GM19025 (cell line): ENCODE results near the gene CYS1.

Source experiments
- ATAC-seq: cut with Tn5 transposase; IDR thresholded peaks from one replicate; pipeline ENCODE4 v1.9.1; 2021; ENCODE audit warnings: mild to moderate bottlenecking, low read depth, moderate library complexity; ENCODE audit not compliant: unreplicated experiment

CYS1 gene

GRCh38 chr2:10073706-10074105, 6.5 kb downstream of the CYS1 start:
- ATAC-seq = no peak

DNA sequence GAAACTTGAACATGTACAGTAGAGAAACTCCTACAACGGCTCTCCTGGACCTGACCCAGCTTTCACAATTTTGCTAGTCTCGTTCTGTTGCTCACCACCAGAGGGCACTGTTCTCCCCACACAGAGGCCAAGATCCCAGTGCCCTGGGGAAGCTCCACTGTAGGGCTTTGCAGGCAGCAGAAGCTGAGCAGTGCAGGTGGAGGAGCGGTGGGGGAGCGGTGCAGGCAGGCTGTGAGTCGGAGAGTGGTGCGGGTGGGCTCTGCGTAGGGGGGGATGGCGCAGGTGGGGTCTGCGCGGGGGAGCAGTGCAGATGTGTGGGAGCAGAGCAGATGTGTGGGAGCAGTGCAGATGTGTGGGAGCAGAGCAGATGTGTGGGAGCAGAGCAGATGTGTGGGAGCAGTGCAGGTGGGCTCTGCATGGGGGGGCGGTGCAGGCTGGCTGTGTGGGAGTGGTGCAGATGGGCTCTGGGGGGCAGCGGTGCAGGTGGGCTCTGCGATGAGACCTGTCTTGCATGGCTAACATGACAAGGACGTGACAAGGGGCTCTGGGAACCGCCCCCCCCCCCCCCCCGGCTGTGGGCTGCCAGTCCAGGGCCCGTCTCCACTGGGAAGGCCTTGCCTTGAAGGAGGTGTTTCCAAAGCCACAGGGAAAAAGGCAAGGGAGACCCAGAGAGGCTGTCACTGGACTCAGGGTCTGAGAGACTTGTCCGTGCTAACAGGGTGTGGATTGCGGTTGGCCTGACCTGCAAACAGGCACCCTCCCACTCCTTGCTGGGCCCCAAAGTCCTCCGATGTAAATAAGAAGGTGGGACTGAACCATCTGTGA, 7.3 kb downstream of the CYS1 start:
- no peak for ATAC-seq

- no peak for ATAC-seq
These were observed 8.6 kb downstream of the CYS1 start for GRCh38 chr2:10071595-10071994.

DNA sequence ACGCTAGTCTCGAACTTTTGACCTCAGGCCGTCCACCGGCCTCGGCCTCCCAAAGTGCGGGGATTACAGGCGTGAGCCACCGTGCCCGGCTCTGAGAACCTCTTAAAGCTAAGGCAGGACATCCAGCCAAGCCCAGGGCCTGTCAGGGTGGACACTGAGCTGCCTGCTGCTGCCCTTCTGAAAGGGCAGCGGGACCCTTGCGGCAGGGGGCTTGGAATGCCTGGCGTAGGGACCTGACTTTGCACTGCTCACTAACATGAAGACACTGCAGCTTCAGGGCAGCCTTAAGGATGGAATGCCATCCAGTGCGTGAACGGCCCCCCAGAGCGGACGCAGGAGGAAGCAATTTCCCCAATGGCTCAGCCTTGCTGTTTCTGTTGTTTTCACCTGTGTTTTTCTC, 9.0 kb downstream of the CYS1 start:
- no peak for ATAC-seq

DNA sequence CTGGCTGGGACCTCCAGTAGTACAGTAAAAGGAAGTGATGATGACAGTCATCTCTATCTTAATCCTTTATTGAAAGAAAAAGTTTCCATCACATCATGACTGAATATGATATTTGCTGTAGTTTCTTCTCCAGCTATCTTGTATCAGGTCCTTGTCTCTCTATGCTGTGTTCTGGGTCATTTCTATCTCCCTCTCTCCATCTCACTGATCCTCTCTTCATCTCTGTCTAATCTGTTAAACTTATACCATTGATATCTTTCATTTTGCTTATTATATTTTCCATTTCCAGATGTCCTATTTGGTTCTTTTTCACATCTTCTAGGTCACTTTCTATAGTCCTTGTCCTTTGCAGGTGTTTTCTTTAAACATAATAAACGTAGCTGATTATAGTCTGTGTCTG, 12.3 kb downstream of the CYS1 start:
- no peak for ATAC-seq

- no peak for ATAC-seq
These were observed 12.9 kb downstream of the CYS1 start for GRCh38 chr2:10067330-10067729.

- ATAC-seq = no peak
These were observed 14.5 kb downstream of the CYS1 start for GRCh38 chr2:10065773-10066055.

DNA sequence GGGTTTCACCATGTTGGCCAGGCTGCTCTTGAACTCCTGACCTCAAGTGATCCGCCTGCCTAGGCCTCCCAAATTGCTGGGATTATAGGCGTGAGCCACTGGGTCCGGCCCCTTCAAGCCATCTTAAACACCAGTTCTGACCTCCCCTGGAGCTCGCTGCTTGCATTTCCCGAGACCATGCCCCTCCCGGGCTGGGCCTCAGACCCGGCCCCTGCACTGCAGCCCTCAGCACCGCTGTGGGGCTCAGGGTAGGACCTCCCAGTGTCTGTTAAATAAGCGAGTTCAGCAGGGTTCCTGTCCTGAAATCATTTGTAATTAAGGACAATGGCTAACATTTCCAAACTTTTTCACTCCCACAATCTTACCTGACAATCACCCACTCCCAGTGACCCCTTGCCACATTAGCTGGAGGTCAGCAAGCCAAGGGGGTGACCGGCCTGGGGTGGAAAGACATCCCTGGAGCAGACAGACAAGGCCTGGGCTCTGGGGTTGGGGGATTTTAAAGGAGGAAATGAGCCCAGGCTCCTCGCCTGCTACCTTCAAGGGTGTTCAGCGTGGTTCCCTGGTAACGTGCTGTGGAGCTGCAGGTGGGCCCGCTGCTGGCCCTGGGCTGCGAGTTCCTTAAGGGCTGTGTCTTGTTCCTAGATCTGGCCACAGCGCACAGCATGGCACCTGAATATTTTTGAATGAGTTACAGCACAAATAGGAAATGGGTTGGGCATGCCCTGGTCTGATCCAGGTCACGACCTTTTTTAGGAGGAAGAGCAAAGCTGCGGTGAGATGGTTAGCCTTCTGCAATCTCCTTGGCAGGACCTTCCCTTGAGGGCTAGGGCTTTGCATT, 15.1 kb downstream of the CYS1 start:
- ATAC-seq = no peak

- ATAC-seq = no peak
These were observed 16.6 kb downstream of the CYS1 start for GRCh38 chr2:10063566-10063965.

DNA sequence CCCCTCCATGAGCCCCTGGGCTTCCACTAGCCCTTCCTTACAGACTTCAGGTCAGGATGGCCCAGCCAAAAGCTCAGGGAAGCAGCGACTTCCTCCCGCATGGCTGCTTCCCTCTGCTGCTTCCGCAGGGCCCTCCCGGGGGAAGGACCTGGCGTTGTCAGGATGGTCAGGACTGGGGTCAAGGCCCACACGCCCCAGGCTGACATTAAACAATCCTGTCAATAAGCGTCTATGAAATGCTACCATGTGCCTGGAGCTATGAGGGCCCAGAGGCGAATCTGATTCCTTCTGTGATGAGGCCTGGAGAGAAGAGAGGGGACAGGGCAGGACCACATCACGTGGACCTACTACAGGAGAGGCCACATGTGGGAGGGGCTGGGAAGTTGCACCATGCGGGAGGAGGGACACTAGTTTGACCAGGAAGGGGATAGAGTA, 17.3 kb downstream of the CYS1 start:
- no peak for ATAC-seq

- ATAC-seq = no peak
These were observed 18.8 kb downstream of the CYS1 start for GRCh38 chr2:10061221-10061925.

- no peak for ATAC-seq
These were observed 20.5 kb downstream of the CYS1 start for GRCh38 chr2:10059552-10060335.

- ATAC-seq = no peak
These were observed 21.2 kb downstream of the CYS1 start for GRCh38 chr2:10059016-10059351.

- no peak for ATAC-seq
These were observed 21.8 kb downstream of the CYS1 start for GRCh38 chr2:10058251-10059015.

GRCh38 chr2:10057231-10058107, 22.7 kb downstream of the CYS1 start:
- ATAC-seq = no peak

DNA sequence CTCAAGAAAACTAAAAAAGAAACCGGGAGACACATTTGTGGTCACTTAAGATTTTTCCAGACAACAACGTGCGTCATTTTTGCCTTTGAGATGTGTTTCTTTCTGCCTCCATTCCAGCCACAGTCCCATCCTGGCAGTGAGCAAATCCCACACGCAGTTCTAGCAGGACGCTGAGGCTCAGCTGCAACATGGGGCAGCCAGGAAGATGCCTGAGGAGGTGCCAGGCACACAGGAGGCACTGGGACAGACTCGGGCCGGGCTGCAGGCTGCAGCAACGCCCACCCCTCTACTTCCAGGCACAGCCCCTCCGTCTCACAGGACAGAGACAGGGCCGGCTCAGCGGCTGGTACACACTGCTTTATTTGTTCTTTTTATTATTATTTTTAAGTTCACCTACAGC, 23.8 kb downstream of the CYS1 start:
- ATAC-seq = no peak

DNA sequence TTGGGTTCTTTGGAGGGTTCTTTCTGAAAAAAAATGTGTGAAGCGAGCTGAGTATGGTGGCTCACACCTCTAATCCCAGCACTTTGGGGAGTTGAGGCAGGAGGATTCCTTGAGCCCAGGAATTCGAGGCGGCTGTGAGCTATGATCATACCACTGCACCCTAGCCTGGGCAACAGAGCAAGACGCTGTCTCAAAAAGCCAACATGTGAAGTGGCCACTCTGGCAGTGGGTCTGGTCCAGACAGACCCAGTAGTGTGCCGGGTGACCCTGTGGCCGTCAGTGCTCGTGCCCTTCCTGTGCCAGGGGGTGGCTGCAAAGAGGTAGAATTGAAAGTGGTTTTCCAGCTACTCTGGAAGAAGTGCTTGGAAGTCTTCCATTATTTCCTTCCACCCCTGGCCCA, 25.2 kb downstream of the CYS1 start:
- no peak for ATAC-seq

GRCh38 chr2:10054424-10054823, 25.8 kb downstream of the CYS1 start:
- ATAC-seq = no peak

DNA sequence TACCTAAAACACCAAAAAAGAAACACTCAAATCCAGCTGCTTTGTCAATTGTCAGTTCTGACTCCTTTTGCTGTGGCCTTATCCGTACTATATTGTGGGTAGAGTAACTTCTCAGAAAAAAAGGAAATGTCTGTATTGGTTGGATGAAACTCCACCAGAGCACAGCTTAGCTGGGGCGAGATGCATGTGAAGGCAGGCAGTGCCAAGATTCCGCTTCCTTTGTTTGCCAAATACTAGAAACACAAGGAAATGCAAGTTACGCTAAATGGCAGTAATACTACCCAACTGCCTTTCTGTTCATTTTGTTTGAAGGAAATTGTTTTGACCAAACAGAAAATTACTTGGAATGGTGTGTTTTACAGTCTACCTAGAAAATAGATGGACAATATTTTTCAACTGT, 26.9 kb downstream of the CYS1 start:
- no peak for ATAC-seq
